Measurements from ENCODE around the gene PNMA8B.
"Not testable (repeated sequence)": the region's sequence is repeated elsewhere in the genome, so short reads cannot be mapped to it uniquely, and the experiment has no call there.

Gene PNMA8B

DNA sequence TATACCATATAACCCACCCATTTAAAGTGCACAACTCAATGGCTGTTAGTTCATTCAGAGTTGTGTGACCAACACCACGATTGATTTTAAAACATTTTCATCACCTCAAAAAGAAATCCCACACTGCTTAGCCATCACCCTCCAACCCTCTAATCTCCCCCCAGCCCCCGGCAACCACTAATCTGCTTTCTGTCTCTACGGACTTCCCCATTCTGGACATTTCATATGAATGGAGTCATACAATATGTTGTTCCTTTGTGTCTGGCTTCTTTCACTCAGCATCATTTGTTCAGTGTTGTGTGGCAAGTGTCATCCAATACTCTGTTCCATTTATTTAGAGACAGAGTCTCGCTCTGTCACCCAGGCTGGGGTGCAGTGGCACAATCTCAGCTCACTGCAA lies 4.0 kb upstream of the PNMA8B start:
- DNase-seq (ENCODE audit: low read depth), result no peak
- TF ChIP-seq, protein P1, sequence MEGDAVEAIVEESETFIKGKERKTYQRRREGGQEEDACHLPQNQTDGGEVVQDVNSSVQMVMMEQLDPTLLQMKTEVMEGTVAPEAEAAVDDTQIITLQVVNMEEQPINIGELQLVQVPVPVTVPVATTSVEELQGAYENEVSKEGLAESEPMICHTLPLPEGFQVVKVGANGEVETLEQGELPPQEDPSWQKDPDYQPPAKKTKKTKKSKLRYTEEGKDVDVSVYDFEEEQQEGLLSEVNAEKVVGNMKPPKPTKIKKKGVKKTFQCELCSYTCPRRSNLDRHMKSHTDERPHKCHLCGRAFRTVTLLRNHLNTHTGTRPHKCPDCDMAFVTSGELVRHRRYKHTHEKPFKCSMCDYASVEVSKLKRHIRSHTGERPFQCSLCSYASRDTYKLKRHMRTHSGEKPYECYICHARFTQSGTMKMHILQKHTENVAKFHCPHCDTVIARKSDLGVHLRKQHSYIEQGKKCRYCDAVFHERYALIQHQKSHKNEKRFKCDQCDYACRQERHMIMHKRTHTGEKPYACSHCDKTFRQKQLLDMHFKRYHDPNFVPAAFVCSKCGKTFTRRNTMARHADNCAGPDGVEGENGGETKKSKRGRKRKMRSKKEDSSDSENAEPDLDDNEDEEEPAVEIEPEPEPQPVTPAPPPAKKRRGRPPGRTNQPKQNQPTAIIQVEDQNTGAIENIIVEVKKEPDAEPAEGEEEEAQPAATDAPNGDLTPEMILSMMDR (IDR thresholded peaks at IDR 0.05; ENCODE audit: control insufficient read depth, insufficient read depth, low read depth, low read length, missing control alignments), result no peak
- H3K4me3 ChIP-seq (ENCODE audit: control insufficient read depth, low read depth, low read length), result no peak overlapping the region

DNA sequence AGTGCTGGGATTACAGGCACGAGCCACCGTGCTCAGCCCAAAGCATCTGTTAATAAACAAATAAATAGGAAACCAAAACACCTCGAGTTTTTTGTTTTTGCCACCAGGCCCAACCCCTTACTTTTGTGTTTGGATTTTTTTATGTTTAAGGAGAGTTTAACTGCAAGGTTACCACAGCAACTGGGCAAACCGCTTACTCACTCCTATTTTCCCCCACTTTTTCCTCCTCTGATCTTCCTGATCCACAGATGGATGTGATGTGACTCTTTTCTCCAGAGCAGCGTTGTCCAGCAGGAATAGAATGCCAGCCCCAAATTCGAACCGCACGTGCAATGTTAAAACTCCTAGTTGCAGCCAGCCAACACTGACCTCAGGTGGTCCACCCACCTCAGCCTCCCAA lies 2.1 kb upstream of the PNMA8B start:
- TF ChIP-seq, protein P1 (IDR thresholded peaks at IDR 0.05; ENCODE audit: control insufficient read depth, insufficient read depth, low read depth, low read length, missing control alignments), result no peak
- no peak for DNase-seq (ENCODE audit: low read depth)
- H3K4me3 ChIP-seq (ENCODE audit: control insufficient read depth, low read depth, low read length), result no peak overlapping the region

- DNase-seq (ENCODE audit: low read depth); H3K4me3 ChIP-seq (ENCODE audit: control insufficient read depth, low read depth, low read length): not testable (repeated sequence)
Measured at GRCh38 chr19:46496886-46497285, 1.2 kb upstream of the PNMA8B start.

DNA sequence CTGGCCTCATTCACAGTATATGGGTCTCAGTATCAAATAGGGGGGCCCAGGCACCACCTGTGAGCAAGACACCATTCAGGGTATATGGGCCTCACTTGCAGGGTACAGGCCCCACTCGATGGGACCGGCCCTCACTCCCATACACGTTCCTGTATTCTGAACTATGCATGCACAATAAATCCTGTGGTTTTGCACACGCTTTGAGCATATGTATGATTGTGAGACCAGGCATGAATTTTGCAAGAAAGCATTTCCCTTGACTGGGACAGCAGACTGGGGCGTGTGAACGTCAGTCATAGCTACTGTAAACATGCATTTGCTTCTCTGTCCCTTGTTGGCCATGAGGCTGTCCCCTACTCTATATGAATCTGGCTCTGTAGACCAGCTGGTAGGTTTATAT lies 637 bp upstream of the PNMA8B start:
- no peak overlapping the region for H3K4me3 ChIP-seq (ENCODE audit: control insufficient read depth, low read depth, low read length)
- no peak for DNase-seq (ENCODE audit: low read depth)

DNA sequence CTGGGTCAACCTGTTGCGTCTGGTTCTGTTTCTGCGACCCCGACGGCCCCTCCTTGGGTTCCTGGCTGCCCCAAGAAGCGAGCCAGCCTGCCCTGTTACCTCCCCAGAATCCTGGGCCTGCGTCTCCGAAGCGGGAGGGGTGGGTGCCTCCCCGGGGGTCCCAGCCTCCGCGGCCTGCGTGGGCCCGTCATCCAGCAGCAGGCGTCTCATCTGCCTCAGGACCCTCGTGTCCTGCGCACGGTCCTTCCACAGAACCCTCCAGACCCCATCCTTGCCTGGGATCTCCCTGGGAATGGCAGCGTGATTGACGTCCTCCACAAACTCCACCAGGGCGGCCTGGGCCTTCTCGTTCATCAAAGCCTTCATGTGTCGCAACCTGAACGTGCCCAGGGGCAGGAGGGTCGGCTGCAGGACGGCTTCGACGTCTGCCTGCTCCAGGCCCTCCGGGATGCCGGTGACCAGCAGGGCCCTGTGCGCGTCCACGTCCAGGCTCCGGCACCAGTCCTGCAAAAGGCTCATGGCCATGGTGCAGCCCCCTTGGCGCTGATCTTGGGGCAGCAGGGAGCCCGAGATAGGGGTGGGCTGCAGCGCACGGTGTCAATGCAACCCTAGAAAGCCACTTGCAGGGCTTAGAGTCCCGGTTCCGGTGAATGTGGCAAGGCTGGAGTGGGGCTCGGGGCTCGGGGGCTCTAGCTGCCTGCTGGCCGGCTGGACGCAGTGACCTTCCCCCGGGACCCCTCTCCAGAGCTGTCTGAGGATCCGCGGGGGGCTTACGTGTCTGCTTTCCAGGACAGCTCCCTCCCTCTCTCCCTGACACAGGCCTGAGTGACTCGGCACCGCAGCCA lies 504 bp downstream of the PNMA8B start:
- H3K4me3 ChIP-seq (ENCODE audit: control insufficient read depth, low read depth, low read length), result no peak overlapping the region
- no peak for DNase-seq (ENCODE audit: low read depth)
- TF ChIP-seq, protein P1 (IDR thresholded peaks at IDR 0.05; ENCODE audit: control insufficient read depth, insufficient read depth, low read depth, low read length, missing control alignments), result no peak

More for the DNA sequence above, 637 bp upstream of the PNMA8B start:
- TF ChIP-seq, protein P1 (IDR thresholded peaks at IDR 0.05; ENCODE audit: control insufficient read depth, insufficient read depth, low read depth, low read length, missing control alignments), result no peak

DNA sequence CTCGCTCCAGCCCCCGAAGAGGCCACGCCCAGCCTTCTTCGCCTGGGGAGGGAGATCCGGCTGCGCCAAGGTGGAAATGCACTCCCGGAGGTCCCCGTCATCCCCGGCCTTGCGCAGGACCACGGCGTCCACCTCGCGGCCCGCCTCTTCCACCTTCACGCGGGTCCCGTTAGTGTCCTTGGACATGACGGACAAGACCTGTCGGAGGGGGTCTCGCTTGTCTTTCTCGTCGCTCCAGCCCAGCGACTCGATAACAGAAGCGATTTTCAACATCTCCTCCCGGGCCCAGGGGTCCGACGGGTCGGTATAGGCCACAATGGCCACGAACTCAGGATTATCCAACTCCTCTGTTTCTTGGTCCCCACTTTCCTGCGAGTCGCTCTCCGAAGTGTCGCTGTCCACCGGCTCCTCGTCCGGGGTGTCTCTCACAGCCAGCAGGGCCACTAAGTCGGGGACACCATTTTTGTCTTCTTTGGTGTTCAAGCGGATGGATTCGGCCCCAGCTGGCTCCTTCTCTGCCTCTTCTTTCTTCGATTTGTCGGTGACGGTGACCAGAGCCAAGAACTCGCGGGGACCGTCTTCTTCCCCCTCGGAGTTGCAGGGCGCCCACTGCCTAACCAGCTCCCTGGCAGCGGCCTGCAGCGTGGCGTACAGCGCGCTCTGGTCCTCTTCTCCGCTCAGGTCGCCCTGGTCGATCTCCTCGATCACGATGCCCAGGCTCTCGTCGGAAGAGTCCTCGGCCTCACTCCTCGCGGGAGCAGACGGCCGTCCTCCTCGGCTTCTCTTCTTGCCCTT lies 1.3 kb downstream of the PNMA8B start:
- DNase-seq (ENCODE audit: low read depth), result no peak
- no peak overlapping the region for H3K4me3 ChIP-seq (ENCODE audit: control insufficient read depth, low read depth, low read length)
- TF ChIP-seq, protein P1 (IDR thresholded peaks at IDR 0.05; ENCODE audit: control insufficient read depth, insufficient read depth, low read depth, low read length, missing control alignments), result no peak

Measured in AG09309 (cell line).